ENCODE results near the gene TACC3.
A peak's percentile ranks its signal among the peaks of the same experiment; 100 is the strongest.
"Not testable (repeated sequence)": the region's sequence is repeated elsewhere in the genome, so short reads cannot be mapped to it uniquely, and the experiment has no call there.

The TACC3 gene

GRCh38 chr4:1721003-1721665 lies at the start of gene TACC3, which contains the start of gene TMEM129:
TSS of gene TACC3 (plus strand) at chr4:1721521. CDS start at chr4:1723422, 1,901 bp downstream.
TSS of gene TMEM129 (minus strand) at chr4:1721323. CDS start at chr4:1720837, 486 bp downstream.
- DNase-seq: peak; percentile 94

- no peak for DNase-seq
These were observed 47.6 kb upstream of the TACC3 start for GRCh38 chr4:1673671-1674070.

GRCh38 chr4:1674682-1675081 lies 46.6 kb upstream of the TACC3 start:
- DNase-seq: no peak

GRCh38 chr4:1675136-1675801 lies 46.1 kb upstream of the TACC3 start:
- no peak for DNase-seq

GRCh38 chr4:1675802-1676137 lies 45.6 kb upstream of the TACC3 start:
- DNase-seq: no peak

GRCh38 chr4:1676605-1677525 lies 44.5 kb upstream of the TACC3 start:
- no peak for DNase-seq

GRCh38 chr4:1678244-1678643 lies 43.1 kb upstream of the TACC3 start:
- no peak for DNase-seq

GRCh38 chr4:1682860-1683259 lies 38.5 kb upstream of the TACC3 start:
- peak; percentile 11 for DNase-seq

GRCh38 chr4:1683261-1683735 lies 38.0 kb upstream of the TACC3 start:
- DNase-seq: no peak

- peak; percentile 76 for DNase-seq
These were observed 37.4 kb upstream of the TACC3 start, which contains the start of gene FAM53A for GRCh38 chr4:1683736-1684505. TSS of gene FAM53A (minus strand) at chr4:1684313. CDS start at chr4:1668741, 15,572 bp downstream.

- no peak for DNase-seq
These were observed 36.7 kb upstream of the TACC3 start for GRCh38 chr4:1684506-1685234.

- no peak for DNase-seq
These were observed 35.8 kb upstream of the TACC3 start for GRCh38 chr4:1685235-1686150.

- DNase-seq: no peak
These were observed 34.8 kb upstream of the TACC3 start for GRCh38 chr4:1686440-1687036.

GRCh38 chr4:1690698-1691097 lies 30.6 kb upstream of the TACC3 start:
- no peak for DNase-seq

GRCh38 chr4:1691737-1692373 lies 29.5 kb upstream of the TACC3 start:
- DNase-seq: no peak

- peak; percentile 72 for DNase-seq
These were observed 28.0 kb upstream of the TACC3 start for GRCh38 chr4:1693131-1693896.

GRCh38 chr4:1695913-1696312 lies 25.4 kb upstream of the TACC3 start:
- no peak for DNase-seq

GRCh38 chr4:1701671-1702070 lies 19.6 kb upstream of the TACC3 start:
- not testable (repeated sequence) for DNase-seq

GRCh38 chr4:1703867-1704266 lies 17.5 kb upstream of the TACC3 start:
- DNase-seq: no peak
